ENCODE data around the gene CD14.

GRCh38 chr5:140634103-140634502 lies 1.1 kb upstream of the CD14 start:
- no peak for TF ChIP-seq CTCF (IDR thresholded peaks at IDR 0.05)
- no peak for TF ChIP-seq POLR2A (IDR thresholded peaks at IDR 0.05)
